Stimulated activated naive CD8-positive, alpha-beta T cell treated with anti-CD3 and anti-CD28 coated beads, Interleukin-15, amount 100 ng/mL, for 72 hours (primary cell): ENCODE data around the gene GAS2.

Source experiments
- ATAC-seq: fragments of 150-1000 bp; cut with Tn5 transposase; 2 replicates; pipeline ENCODE4 v1.10.0; 2021; ENCODE audit warnings: mild to moderate bottlenecking, moderate library complexity
- DNase-seq, 2 donors: peaks; one replicate each; pipeline ENCODE4 v3.0.0; 2021 to 2022
- H3K27ac Mint-ChIP-seq, 2 donors: one replicate each; pipeline ENCODE4 v1.8.0; 2022; ENCODE audit warnings: mild to moderate bottlenecking in 2 of 2, mixed read lengths in 2 of 2, moderate library complexity in 2 of 2
- H3K27me3 Mint-ChIP-seq: one replicate; pipeline ENCODE4 v1.8.0; 2022; ENCODE audit warnings: mixed read lengths
- H3K4me1 Mint-ChIP-seq: one replicate; pipeline ENCODE4 v1.8.0; 2022; ENCODE audit warnings: mild to moderate bottlenecking, mixed read lengths
- H3K4me3 Mint-ChIP-seq, 2 donors: one replicate each; pipeline ENCODE4 v1.8.0; 2022; ENCODE audit warnings: mild to moderate bottlenecking in 2 of 2, mixed read lengths in 2 of 2, moderate library complexity in 1 of 2
- H3K9me3 Mint-ChIP-seq, 2 donors: one replicate each; pipeline ENCODE4 v1.8.0; 2022; ENCODE audit warnings: mixed read lengths in 2 of 2

The GAS2 gene

GRCh38 chr11:22659783-22660182 lies 6.6 kb upstream of the GAS2 start:
- H3K4me1 Mint-ChIP-seq: peaks cover 19% of the 10 kb centered on the region
- peaks cover 2% of the 10 kb centered on the region for H3K27me3 Mint-ChIP-seq
- ATAC-seq (no peak), DNase-seq (no peak)
- H3K9me3 Mint-ChIP-seq: no peaks in the 10 kb centered on the region
- no peak overlapping the region for H3K4me3 Mint-ChIP-seq
- no peak overlapping the region for H3K27ac Mint-ChIP-seq

- Mint-ChIP-seq H3K27ac (peak overlapping the region in 1 of 2 donors; percentile 71), H3K9me3 (no peaks in the 10 kb centered on the region), H3K4me3 (peak overlapping the region; percentile 71 to 77), H3K4me1 (peaks cover 32% of the 10 kb centered on the region), H3K27me3 (peaks cover 57% of the 10 kb centered on the region)
- ATAC-seq (peak; percentile 83), DNase-seq (peak; percentile 22 to 33)
Measured at GRCh38 chr11:22666688-22667439, 453 bp downstream of the GAS2 start.

GRCh38 chr11:22668005-22668796 lies 1.8 kb downstream of the GAS2 start:
- Mint-ChIP-seq H3K9me3 (no peaks in the 10 kb centered on the region), H3K4me3 (peak overlapping the region; percentile 0 to 13), H3K4me1 (peaks cover 32% of the 10 kb centered on the region), H3K27ac (no peak overlapping the region), H3K27me3 (peaks cover 57% of the 10 kb centered on the region)
- ATAC-seq: peak; percentile 46
- no peak for DNase-seq

GRCh38 chr11:22669368-22669767 lies 3.0 kb downstream of the GAS2 start:
- Mint-ChIP-seq H3K4me1 (peaks cover 32% of the 10 kb centered on the region), H3K4me3 (no peak overlapping the region), H3K27me3 (peaks cover 57% of the 10 kb centered on the region), H3K9me3 (no peaks in the 10 kb centered on the region), H3K27ac (no peak overlapping the region)
- DNase-seq: no peak
- no peak for ATAC-seq

GRCh38 chr11:22670830-22671229 lies 4.4 kb downstream of the GAS2 start:
- ATAC-seq (peak; percentile 50), DNase-seq (no peak)
- peaks cover 46% of the 10 kb centered on the region for H3K27me3 Mint-ChIP-seq
- H3K9me3 Mint-ChIP-seq: no peaks in the 10 kb centered on the region
- peaks cover 30% of the 10 kb centered on the region for H3K4me1 Mint-ChIP-seq
- H3K27ac Mint-ChIP-seq: no peak overlapping the region
- no peak overlapping the region for H3K4me3 Mint-ChIP-seq

GRCh38 chr11:22671751-22672150 lies 5.3 kb downstream of the GAS2 start:
- DNase-seq (no peak), ATAC-seq (no peak)
- Mint-ChIP-seq H3K4me1 (peaks cover 21% of the 10 kb centered on the region), H3K4me3 (no peak overlapping the region), H3K9me3 (no peaks in the 10 kb centered on the region), H3K27ac (no peak overlapping the region), H3K27me3 (peaks cover 36% of the 10 kb centered on the region)

GRCh38 chr11:22674470-22675439 lies 8.3 kb downstream of the GAS2 start:
- H3K9me3 Mint-ChIP-seq: no peaks in the 10 kb centered on the region
- no peak for ATAC-seq
- no peak overlapping the region for H3K27ac Mint-ChIP-seq
- peaks cover 21% of the 10 kb centered on the region for H3K27me3 Mint-ChIP-seq
- H3K4me1 Mint-ChIP-seq: no peaks in the 10 kb centered on the region
- DNase-seq: no peak
- no peak overlapping the region for H3K4me3 Mint-ChIP-seq

- H3K9me3 Mint-ChIP-seq: no peaks in the 10 kb centered on the region
- H3K4me1 Mint-ChIP-seq: no peaks in the 10 kb centered on the region
- no peak overlapping the region for H3K4me3 Mint-ChIP-seq
- DNase-seq (no peak), ATAC-seq (no peak)
- H3K27ac Mint-ChIP-seq: no peak overlapping the region
- H3K27me3 Mint-ChIP-seq: peaks cover 9% of the 10 kb centered on the region
Measured at GRCh38 chr11:22677153-22677903, 10.9 kb downstream of the GAS2 start.

GRCh38 chr11:22680628-22681027 lies 14.2 kb downstream of the GAS2 start:
- peaks cover 9% of the 10 kb centered on the region for H3K27me3 Mint-ChIP-seq
- no peak for ATAC-seq

GRCh38 chr11:22681281-22681812 lies 14.9 kb downstream of the GAS2 start:
- no peak for DNase-seq
- H3K4me3 Mint-ChIP-seq: no peak overlapping the region
- peaks cover 9% of the 10 kb centered on the region for H3K27me3 Mint-ChIP-seq
- ATAC-seq: no peak
- H3K27ac Mint-ChIP-seq: no peak overlapping the region
- H3K4me1 Mint-ChIP-seq: no peaks in the 10 kb centered on the region
- no peaks in the 10 kb centered on the region for H3K9me3 Mint-ChIP-seq

More at GRCh38 chr11:22680628-22681027, 14.2 kb downstream of the GAS2 start:
- Mint-ChIP-seq H3K9me3 (no peaks in the 10 kb centered on the region), H3K27ac (no peak overlapping the region), H3K4me3 (no peak overlapping the region), H3K4me1 (no peaks in the 10 kb centered on the region)
- no peak for DNase-seq

GRCh38 chr11:22684082-22684481 lies 17.7 kb downstream of the GAS2 start:
- ATAC-seq: no peak
- Mint-ChIP-seq H3K4me3 (no peak overlapping the region), H3K4me1 (no peaks in the 10 kb centered on the region), H3K27me3 (no peaks in the 10 kb centered on the region), H3K27ac (no peak overlapping the region), H3K9me3 (no peaks in the 10 kb centered on the region)
- DNase-seq: no peak

- no peaks in the 10 kb centered on the region for H3K4me1 Mint-ChIP-seq
- no peaks in the 10 kb centered on the region for H3K9me3 Mint-ChIP-seq
- no peak overlapping the region for H3K4me3 Mint-ChIP-seq
- H3K27ac Mint-ChIP-seq: no peak overlapping the region
- no peak for ATAC-seq
- H3K27me3 Mint-ChIP-seq: no peaks in the 10 kb centered on the region
- DNase-seq: no peak
Measured at GRCh38 chr11:22685111-22685510, 18.7 kb downstream of the GAS2 start.

GRCh38 chr11:22688914-22689313 lies 22.5 kb downstream of the GAS2 start:
- Mint-ChIP-seq H3K4me3 (no peak overlapping the region), H3K27me3 (no peaks in the 10 kb centered on the region), H3K27ac (no peak overlapping the region), H3K9me3 (no peaks in the 10 kb centered on the region), H3K4me1 (peaks cover 16% of the 10 kb centered on the region)
- no peak for DNase-seq
- ATAC-seq: no peak

GRCh38 chr11:22690257-22690656 lies 23.8 kb downstream of the GAS2 start:
- no peaks in the 10 kb centered on the region for H3K27me3 Mint-ChIP-seq
- H3K9me3 Mint-ChIP-seq: no peaks in the 10 kb centered on the region
- H3K27ac Mint-ChIP-seq: no peak overlapping the region
- DNase-seq (no peak), ATAC-seq (no peak)
- H3K4me3 Mint-ChIP-seq: no peak overlapping the region
- peaks cover 16% of the 10 kb centered on the region for H3K4me1 Mint-ChIP-seq

GRCh38 chr11:22690871-22691270 lies 24.5 kb downstream of the GAS2 start:
- DNase-seq: no peak
- H3K27me3 Mint-ChIP-seq: no peaks in the 10 kb centered on the region
- peak overlapping the region; percentile 65 for H3K4me3 Mint-ChIP-seq
- H3K4me1 Mint-ChIP-seq: peaks cover 16% of the 10 kb centered on the region
- no peak for ATAC-seq
- H3K9me3 Mint-ChIP-seq: no peaks in the 10 kb centered on the region
- no peak overlapping the region for H3K27ac Mint-ChIP-seq
